GM13976 (cell line): ENCODE results near the gene CCDC106.

Experiments
- DNase-seq: peaks from one replicate; pipeline ENCODE4 v3.0.0; 2012; ENCODE audit warnings: low spot score
- CTCF ChIP-seq: IDR thresholded peaks from 2 replicates; pipeline ENCODE4 v1.5.1; 2012; ENCODE audit warnings: borderline replicate concordance, mild to moderate bottlenecking; ENCODE audit not compliant: insufficient read depth; ENCODE audit errors: extremely low read depth, missing control alignments, control extremely low read depth
- in situ Hi-C: fragments of 300-500 bp; cut with MboI; formaldehyde crosslinking; loops from one replicate; pipeline ENCODE4 v1.12.0; 2022; ENCODE audit warnings: low sequenced_read_pairs, mixed read lengths, inconsistent platforms; ENCODE audit not compliant: unreplicated experiment

CCDC106 gene

GRCh38 chr19:55655648-55656040 is 7.6 kb downstream of the CCDC106 start:
- no peak for DNase-seq
- TF ChIP-seq CTCF: no peak
- in situ Hi-C loops: no loop called here

DNA sequence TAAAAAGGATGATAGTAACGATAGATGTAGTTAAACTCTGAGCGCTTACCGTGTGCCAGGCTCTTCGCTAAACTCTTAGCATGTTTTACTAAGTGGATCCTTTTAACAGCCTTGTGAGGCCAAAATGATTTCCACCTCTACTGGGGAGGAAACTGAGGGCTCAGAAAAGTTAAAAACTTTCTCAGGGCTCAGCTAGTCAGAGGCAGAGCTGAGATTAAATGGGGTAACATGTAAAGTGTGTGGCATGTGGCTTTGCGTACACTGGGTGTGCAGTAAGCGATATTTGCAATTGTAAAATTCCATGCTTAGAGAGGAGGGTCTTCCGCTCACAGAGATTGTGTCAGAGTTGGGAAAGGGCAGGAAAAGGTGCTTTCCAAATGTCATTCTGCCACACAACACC is 8.5 kb downstream of the CCDC106 start:
- in situ Hi-C loops: no loop called here
- TF ChIP-seq CTCF: no peak
- DNase-seq: no peak

DNA sequence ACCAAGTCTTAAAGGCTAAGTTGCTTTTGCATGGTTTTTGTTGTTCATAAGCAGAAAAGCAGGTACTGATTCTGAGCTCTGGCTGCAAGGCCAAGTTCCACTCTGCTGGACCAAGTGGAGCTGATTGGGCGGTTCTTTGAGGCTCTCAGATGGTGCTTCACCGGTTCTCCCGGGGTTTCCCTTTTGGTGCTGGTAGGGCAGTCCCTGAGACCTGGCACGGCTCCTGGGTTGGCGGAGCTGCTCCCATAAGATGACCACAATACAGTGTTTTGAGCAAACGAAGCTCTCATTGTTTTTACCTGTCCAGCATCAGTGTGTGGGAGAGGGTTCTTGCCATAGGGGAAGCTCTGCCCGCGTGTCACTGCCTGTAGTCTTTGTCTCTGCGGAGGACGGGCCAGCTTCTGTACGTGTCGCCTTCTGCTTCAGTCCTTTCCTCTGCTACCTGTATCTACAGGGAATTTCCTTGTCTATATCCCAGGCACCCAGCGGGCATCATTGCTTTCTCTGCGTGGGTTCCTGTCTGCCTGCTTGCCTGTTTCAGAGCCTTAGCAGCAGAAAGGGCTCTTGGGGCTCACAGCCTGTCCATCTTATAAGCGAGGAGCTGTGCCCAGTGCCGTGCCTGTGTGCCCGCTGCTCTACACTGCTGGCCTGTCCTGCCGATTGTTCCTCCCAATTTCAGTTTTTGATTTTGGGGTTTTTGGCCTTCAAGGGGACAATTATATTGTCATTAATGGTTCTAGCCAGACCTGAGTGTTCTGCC is 9.2 kb downstream of the CCDC106 start:
- no peak for TF ChIP-seq CTCF
- in situ Hi-C loops: no loop called here
- DNase-seq: no peak

DNA sequence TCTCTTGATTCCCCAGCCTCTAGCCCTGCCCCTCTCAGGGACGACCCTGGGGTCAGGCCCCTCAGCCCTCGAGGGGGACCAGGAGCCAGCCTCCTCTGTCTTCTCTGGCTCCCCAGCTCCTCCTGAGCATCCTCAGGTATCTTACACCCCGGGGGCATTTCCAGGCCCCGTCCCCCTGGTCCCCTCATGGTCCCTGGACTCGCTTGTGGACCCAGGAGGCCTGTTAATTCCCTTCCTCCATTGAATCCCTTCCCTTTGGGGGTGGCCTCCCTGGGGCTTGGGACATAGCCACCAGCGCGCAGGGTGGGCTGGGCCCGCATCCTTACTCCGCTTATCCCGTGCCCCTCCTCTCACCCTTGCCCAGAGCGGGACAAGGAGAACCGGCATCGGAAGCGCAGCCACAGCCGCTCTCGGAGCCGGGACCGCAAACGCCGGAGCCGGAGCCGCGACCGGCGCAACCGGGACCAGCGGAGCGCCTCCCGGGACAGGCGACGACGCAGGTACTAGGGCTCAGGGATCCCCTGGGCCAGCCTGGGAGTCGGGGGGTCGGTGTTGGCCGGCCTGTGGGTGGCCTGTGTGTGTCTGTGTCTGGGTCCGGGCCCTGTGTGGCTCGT is 10.9 kb downstream of the CCDC106 start:
- TF ChIP-seq CTCF: no peak
- in situ Hi-C loops: no loop called here
- no peak for DNase-seq

- in situ Hi-C loops: no loop called here
- no peak for TF ChIP-seq CTCF
- no peak for DNase-seq
These were observed 11.8 kb downstream of the CCDC106 start for GRCh38 chr19:55659822-55660221.

GRCh38 chr19:55660404-55660803 is 12.4 kb downstream of the CCDC106 start:
- in situ Hi-C loops: no loop called here
- TF ChIP-seq CTCF: no peak
- no peak for DNase-seq
